Choroid plexus epithelial cell (primary cell): ENCODE measurements around the gene TFR2.

Experiments
- DNase-seq: peaks from one replicate; pipeline ENCODE4 v3.0.0-alpha.2; 2010; ENCODE audit warnings: low read depth
- H3K4me3 ChIP-seq: 2 replicates; pipeline ENCODE4 v1.5.1; 2011; ENCODE audit warnings: low read depth, mild to moderate bottlenecking, control low read depth, low read length, moderate library complexity
- CTCF ChIP-seq: conservative IDR thresholded peaks from 2 replicates; pipeline ENCODE4 v1.5.1; 2011; ENCODE audit warnings: low read depth, mild to moderate bottlenecking, control low read depth, inconsistent platforms, low read length, moderate library complexity

Gene TFR2

GRCh38 chr7:100655908-100656674 is 14.7 kb upstream of the TFR2 start, which contains the start of gene ACTL6B:
Gene ACTL6B (minus strand): TSS chr7:100656448. CDS start chr7:100656354, 94 bp downstream.
- no peak within 1 kb of the TSS for H3K4me3 ChIP-seq
- peak; percentile 39 for DNase-seq
- TF ChIP-seq CTCF, result no peak

GRCh38 chr7:100654908-100655831 is 13.8 kb upstream of the TFR2 start:
- H3K4me3 ChIP-seq, result no peak overlapping the region
- TF ChIP-seq CTCF, result no peak
- no peak for DNase-seq

- peak; percentile 31 for DNase-seq
- TF ChIP-seq CTCF, result no peak
- H3K4me3 ChIP-seq, result no peak overlapping the region
These were observed 8.6 kb upstream of the TFR2 start for GRCh38 chr7:100649826-100650565.

GRCh38 chr7:100642534-100642907 is 1.2 kb upstream of the TFR2 start:
- DNase-seq, result no peak
- no peak for TF ChIP-seq CTCF
- H3K4me3 ChIP-seq, result no peak overlapping the region

- no peak for DNase-seq
- H3K4me3 ChIP-seq, result no peak overlapping the region
- no peak for TF ChIP-seq CTCF
These were observed 645 bp upstream of the TFR2 start for GRCh38 chr7:100641860-100642533.
